NCI-H2029 treated with DMSO at 0.1 percent for 48 hours (cell line): ENCODE results near the gene CABLES1.
"Not testable (repeated sequence)": the region's sequence is repeated elsewhere in the genome, so short reads cannot be mapped to it uniquely, and the experiment has no call there.

Source experiments
- DNase-seq: peaks from one replicate; lab custom pipeline; 2025; lab: John Stamatoyannopoulos, UW

Gene CABLES1

DNA sequence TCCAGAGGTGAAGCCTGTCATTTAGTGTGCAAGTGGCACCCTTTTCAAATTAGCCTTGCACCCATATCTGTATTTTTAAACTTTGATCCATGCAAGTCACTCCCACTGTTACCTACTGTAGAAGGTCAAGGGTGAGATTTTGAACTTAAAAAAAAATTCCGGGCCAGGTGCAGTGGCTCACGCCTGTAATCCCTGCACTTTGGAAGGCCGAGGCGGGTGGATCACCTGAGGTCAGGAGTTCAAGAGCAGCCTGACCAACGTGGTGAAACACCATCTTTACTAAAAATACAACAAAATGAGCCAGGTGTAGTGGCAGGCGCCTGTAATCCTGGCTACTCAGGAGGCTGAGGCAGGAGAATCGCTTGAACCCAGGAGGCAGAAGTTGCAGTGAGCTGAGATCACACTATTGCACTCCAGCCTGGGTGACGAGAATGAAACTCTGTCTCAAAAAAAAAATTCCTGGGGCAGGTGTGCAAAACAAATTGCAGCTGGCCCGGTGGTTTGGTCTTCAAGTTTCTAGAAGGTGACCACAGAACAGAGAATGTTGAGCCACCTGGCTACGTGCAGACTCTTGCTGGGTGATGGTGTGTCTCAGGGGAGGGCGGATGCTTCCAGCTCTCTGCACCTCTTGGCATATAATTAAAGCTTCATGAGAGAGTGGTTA, 106.7 kb downstream of the CABLES1 start:
- DNase-seq: not testable (repeated sequence)

DNA sequence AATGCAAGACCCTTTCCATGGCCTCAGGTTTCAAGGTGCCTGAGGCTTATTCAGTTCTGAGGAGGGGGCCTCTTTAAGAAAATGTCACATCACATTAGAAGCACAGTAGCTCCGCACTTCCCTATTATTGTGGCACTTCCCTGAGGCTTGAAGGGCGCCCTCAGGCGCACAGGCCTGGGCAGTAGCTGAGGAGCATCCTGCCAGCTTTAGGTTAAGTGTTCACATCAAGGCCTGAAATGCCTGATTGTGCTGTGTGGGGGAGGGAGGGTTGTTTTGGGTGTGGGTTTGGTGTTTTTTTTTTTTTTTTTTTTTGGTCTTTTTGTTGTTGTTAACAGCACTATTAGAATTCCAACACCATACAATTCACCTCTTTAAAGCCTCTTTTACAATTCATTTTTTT, 107.9 kb downstream of the CABLES1 start:
- no peak for DNase-seq

GRCh38 chr18:23243816-23244215, 108.5 kb downstream of the CABLES1 start:
- DNase-seq: no peak

GRCh38 chr18:23244401-23244800, 109.1 kb downstream of the CABLES1 start:
- DNase-seq: no peak

DNA sequence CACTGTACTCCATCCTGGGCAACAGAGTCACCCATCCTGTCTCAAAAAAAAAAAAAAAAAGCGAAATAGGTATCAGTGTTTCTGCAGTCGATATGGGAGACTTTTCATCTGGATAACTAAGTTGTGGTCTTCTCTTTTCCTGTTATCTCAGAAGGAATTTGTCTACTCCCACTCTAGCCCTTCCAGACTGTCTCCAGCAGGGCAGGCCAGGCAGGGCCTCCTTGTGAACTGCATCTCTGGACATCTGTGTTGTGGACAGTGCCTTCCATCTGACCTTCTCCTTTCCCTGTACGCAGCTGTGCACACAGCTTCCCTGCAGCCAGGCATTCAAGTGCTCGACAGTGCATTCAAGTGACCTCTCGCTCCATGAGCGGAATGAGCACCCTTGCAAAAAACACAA, 110.2 kb downstream of the CABLES1 start:
- DNase-seq: no peak

- no peak for DNase-seq
These were observed 112.0 kb downstream of the CABLES1 start for GRCh38 chr18:23247331-23247730.

DNA sequence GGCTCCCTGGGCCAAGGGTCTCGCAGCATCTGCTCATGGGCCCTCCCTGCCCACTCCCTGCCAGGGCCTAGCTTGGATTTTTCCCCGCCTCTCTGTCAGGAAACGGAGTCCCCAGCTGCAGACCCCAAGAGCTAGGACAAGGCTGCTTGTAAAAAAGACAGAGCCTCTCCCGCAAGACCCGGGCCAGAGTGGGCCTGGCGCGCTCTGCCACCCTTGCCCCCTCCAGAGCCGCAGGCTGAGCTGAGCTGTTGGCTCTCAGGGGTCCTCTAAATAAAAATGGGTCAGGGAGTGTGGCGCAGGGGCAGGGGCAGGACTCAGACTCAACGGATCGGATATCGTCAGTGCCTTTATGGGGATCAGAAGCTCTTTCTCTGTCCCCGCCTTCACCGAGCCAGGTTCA, 112.6 kb downstream of the CABLES1 start:
- no peak for DNase-seq

- DNase-seq: no peak
These were observed 113.5 kb downstream of the CABLES1 start for GRCh38 chr18:23248826-23249225.

GRCh38 chr18:23249348-23249747, 114.1 kb downstream of the CABLES1 start:
- DNase-seq: no peak

GRCh38 chr18:23250893-23251656, 115.8 kb downstream of the CABLES1 start:
- no peak for DNase-seq

DNA sequence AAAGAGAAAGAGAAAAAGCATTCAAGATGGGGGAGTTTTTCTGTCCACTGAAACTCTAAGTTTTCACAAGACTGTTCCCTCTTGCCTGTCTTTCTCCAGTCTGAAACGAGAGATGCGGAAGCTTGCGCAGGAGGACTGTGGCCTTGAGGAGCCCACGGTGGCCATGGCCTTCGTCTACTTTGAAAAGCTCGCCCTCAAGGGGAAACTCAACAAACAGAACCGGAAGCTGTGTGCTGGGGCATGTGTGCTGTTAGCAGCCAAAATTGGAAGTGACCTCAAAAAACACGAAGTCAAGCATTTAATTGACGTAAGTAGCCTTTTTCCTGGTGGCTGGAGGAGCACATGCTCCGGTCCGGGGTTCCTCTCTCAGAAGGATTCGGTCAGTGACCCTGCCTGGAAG, 118.3 kb downstream of the CABLES1 start:
- DNase-seq: no peak

GRCh38 chr18:23257137-23257536, 121.9 kb downstream of the CABLES1 start:
- DNase-seq: no peak

- DNase-seq: no peak
These were observed 122.6 kb downstream of the CABLES1 start for GRCh38 chr18:23257686-23258565.

DNA sequence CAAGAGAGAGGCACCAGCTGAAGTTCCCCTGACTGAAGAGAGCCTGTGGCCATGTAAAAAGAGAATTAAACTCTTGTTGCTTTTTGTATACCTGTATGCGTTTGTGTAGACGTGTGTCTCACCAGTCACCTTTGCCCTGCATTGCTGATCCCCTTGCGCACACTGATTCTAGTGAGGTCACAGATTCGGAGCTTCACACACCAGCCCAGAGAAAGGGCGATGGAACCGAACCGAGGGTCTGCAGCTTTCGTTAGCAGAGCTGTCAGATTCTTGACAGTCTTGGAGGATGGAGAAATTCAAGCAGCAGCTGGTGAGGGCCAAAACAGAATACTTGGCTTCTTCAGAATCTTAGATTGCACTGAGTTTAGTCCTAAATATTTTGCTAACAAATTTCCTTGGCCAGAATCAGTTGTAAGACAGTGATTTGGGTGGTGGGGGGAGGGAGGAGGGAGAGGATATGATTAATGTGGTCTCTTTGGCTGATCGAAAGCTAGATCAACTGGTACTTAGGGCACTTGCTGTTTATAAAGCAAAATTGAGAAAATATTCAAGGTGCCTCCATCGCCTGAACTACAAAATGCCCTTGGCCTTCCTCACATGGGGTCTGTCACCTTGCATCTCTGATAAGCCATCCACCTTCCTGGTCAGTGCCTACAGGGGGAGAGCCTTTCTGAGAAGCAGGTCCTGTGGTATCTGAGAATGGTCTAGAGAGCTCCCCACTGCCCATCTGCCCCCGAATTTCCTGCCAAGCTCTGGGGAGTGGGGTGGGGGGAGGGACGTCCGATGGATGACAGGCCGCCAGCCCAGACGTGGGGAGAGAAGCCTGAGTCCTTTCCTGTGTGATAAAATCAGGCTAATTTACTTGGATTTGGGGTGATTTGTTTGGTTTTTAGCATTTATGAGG, 123.5 kb downstream of the CABLES1 start:
- no peak for DNase-seq

- DNase-seq: peak; percentile 84
These were observed 124.7 kb downstream of the CABLES1 start for GRCh38 chr18:23259701-23260681.

- DNase-seq: no peak
These were observed 125.8 kb downstream of the CABLES1 start for GRCh38 chr18:23260926-23261590.

DNA sequence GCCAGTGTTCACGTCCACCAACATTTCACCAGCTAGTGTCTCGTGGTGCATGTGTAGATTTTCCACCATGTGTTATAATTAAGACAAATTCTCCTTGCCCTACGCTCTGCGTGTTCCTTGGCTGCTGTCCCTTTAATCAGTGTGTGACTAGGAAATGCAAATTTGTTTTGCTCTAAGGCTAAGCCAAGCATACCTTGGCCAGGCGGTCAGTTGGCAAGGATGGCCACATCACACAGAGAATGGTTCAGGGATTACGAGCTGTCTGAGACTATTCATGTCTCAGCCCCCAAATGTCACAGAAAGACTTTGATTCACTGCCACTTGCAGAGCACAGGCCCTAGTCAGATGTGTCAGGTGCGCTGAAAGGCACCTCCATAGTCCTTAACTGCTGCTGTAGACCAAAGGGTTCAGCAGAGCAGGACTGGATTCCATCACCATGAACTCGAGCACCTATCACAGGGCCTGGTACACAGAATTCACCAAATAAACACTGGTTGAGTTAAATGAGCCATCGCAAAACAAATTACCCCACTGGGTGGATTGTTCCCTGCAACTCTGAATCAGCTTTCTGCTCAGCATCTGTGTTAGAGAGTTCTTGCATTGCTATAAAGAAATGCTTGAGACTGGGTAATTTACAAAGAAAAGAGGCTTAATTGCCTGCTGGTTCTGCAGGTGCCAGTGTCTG, 128.4 kb downstream of the CABLES1 start:
- DNase-seq: no peak

DNA sequence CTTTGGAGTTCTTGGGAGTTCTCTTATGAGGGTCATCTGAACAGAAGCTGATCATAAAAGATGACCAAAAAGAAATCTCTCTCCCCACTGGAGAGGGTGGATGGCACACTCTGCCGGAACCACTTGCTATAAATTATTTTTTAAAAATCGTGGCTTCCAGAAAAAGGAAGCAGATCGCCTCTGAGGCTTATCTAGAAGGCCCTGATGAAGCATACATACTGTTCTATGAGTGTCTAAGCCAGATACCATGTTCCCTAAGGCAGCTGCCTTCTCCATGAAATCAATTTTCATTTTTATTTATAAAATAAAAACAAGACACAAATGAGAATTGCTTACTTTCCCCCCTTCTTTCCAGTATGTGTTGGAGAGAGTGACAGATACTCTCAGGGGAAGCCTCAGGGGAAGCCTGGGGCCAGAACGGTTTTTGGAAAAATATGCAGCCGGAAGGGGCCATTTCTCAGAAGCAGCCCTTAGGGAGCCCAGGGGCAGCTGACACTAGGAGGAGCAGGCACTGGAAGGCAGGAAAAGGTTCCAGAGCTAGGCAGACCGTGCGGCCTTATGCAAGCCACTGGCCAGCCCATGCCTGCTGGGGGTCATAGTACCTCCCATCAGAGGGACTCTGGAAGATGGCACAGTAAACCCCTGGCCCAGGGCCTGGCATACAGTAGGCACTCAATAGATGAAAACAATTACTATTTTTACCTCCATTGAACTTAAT, 130.6 kb downstream of the CABLES1 start:
- DNase-seq: no peak
